ENCODE results near the gene LRRN2.

The LRRN2 gene

DNA sequence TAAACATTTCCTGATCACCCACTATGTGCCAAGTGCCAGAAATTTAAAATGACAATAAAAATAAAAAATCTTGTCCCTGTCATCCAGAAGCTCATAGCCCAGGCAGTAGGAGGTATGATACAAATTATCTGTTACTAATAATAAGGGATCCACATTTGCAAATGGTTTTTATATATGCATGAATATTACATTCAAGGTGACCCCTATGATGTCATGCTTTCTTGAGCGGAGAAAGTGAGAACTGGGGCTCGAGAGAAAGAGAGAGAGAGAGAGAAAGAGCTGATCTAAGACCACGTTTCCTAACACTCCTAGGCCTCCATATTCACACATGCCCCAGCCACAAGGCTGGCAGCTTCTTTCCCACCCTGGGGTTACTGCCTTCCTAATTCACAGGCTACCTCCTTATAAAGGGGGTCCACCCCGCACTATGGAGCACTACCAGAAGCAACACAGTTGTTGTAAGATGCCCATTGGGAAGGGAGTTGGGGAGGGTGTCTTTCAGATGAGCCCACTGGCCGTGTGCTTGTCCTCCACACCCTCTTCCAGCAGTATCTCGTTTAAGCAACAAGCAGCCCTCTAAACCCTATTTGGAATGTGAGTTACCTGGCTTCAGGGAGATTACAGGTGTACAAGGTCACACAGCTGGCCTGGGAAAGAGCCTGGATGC, 28.8 kb upstream of the LRRN2 start:
- H3K4me3 ChIP-seq (ENCODE audit: low read depth, low read length), result no peak overlapping the region
- TF ChIP-seq, protein P1, sequence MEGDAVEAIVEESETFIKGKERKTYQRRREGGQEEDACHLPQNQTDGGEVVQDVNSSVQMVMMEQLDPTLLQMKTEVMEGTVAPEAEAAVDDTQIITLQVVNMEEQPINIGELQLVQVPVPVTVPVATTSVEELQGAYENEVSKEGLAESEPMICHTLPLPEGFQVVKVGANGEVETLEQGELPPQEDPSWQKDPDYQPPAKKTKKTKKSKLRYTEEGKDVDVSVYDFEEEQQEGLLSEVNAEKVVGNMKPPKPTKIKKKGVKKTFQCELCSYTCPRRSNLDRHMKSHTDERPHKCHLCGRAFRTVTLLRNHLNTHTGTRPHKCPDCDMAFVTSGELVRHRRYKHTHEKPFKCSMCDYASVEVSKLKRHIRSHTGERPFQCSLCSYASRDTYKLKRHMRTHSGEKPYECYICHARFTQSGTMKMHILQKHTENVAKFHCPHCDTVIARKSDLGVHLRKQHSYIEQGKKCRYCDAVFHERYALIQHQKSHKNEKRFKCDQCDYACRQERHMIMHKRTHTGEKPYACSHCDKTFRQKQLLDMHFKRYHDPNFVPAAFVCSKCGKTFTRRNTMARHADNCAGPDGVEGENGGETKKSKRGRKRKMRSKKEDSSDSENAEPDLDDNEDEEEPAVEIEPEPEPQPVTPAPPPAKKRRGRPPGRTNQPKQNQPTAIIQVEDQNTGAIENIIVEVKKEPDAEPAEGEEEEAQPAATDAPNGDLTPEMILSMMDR (IDR thresholded peaks at IDR 0.05; ENCODE audit: insufficient read depth, low read length, missing control alignments), result no peak
- ChIA-PET POLR2A (no interaction called here), CTCF (interaction anchor here (0.6 to 1.7 kb wide), 3 partner anchors 10 to 93 kb away, joined by 3 to 4 read pairs (median 4); no protein-coding TSS in a partner anchor)
- no peak for DNase-seq (ENCODE audit: low read depth, low spot score)

DNA sequence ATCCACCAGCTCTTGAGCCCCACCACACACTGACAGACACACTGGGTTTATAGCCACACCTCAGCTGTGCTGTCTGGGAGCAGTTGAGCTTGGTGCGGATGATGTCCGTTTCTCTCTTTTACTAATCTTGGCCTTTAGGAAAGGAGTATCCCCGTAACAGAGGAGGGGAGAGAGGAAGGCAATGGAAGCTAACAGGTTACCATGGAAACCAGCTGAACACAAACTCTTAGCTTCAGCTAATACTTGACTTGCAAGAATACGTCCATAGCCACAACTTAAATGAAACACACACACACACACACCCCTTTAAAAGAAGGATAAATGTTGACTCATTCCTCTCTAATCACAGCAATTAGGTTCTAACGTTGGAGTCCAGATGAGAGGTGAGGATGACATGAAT, 28.0 kb upstream of the LRRN2 start:
- no peak overlapping the region for H3K4me3 ChIP-seq (ENCODE audit: low read depth, low read length)
- no peak for DNase-seq (ENCODE audit: low read depth, low spot score)
- TF ChIP-seq, protein P1 (IDR thresholded peaks at IDR 0.05; ENCODE audit: insufficient read depth, low read length, missing control alignments), result no peak
- ChIA-PET CTCF (interaction anchor here (0.9 to 1.8 kb wide), 3 partner anchors 11 to 94 kb away, joined by 3 to 4 read pairs (median 3); no protein-coding TSS in a partner anchor), POLR2A (no interaction called here)

DNA sequence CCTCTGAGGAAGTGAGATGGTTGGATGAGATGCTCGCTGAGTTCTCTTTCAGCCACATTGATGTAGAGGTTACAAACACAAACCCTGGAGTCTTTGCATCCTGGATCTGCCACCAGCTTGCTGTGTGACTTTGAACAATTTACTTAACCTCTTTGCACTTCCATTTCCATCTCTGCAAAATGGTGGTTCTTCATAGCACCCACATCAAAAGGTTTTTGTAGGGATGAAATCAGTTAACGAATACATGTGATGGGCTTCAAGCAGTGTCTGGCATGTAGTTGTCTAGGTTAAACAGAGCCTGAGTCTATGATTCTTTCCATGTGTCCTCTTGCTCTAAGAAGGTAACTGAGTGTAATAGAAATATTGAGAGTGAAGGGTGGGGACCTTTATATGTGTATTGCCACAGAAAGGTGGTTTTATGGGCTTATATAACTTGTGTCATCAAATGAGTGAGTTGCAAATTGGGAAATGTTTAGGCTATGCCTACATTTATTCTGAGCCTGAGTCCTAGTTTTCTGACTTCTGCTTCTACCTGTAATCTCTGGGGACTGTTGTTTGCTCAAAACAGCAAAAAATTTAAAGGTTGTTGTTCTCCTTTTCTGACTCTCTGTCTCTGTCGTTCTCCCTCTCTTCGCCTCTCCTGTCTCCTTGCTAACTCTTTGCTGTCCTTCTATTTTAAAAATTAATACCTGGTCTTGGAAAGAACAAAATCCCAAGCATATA, 27.3 kb upstream of the LRRN2 start:
- no peak for DNase-seq (ENCODE audit: low read depth, low spot score)
- TF ChIP-seq, protein P1 (IDR thresholded peaks at IDR 0.05; ENCODE audit: insufficient read depth, low read length, missing control alignments), result no peak
- H3K4me3 ChIP-seq (ENCODE audit: low read depth, low read length), result no peak overlapping the region
- CTCF ChIA-PET, result interaction anchor here (0.9 to 1.8 kb wide), 3 partner anchors 10 to 95 kb away, joined by 3 to 4 read pairs (median 3); no protein-coding TSS in a partner anchor
- POLR2A ChIA-PET, result no interaction called here

DNA sequence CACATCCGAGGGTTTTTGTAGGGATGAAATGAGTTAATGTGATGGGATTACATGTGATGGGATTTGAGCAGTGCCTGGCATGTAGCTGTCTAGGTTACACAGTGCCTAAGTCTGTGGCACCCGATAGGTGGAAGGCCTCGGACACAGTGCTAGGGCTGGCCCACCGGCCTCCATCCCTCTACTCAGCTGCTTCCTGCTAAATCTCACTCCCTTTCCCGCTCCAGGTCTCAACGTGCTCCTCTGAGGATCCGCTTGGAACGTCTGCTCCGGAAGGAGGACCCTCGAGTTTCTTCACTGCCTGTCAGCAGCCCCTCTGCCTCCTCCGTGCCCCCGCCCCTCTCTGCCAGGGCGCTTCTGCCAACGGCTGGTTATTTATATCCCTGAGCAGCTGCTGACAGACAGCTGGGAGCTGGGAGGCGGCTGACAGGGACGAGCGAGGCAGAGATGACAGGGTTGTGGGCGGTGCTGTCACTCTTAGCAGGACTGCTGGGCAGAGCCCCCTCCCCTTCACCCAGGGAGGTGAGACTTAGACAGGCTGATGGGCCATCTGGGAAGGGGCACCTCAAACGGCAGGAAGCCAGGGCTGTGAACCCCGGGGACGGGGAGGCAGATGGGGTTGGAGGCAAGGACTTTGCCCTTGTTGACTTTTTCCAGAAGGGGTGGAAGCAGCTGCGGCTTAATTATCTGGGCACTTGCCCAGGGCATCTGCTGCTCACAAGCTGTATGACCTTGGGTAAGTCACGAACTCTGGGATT, 26.6 kb upstream of the LRRN2 start:
- POLR2A ChIA-PET, result no interaction called here
- CTCF ChIA-PET, result interaction anchor here (1.1 to 1.8 kb wide), 3 partner anchors 20 to 146 kb away, joined by 3 to 4 read pairs (median 3); no protein-coding TSS in a partner anchor
- TF ChIP-seq, protein P1 (IDR thresholded peaks at IDR 0.05; ENCODE audit: insufficient read depth, low read length, missing control alignments), result no peak
- no peak overlapping the region for H3K4me3 ChIP-seq (ENCODE audit: low read depth, low read length)
- DNase-seq (ENCODE audit: low read depth, low spot score), result no peak

DNA sequence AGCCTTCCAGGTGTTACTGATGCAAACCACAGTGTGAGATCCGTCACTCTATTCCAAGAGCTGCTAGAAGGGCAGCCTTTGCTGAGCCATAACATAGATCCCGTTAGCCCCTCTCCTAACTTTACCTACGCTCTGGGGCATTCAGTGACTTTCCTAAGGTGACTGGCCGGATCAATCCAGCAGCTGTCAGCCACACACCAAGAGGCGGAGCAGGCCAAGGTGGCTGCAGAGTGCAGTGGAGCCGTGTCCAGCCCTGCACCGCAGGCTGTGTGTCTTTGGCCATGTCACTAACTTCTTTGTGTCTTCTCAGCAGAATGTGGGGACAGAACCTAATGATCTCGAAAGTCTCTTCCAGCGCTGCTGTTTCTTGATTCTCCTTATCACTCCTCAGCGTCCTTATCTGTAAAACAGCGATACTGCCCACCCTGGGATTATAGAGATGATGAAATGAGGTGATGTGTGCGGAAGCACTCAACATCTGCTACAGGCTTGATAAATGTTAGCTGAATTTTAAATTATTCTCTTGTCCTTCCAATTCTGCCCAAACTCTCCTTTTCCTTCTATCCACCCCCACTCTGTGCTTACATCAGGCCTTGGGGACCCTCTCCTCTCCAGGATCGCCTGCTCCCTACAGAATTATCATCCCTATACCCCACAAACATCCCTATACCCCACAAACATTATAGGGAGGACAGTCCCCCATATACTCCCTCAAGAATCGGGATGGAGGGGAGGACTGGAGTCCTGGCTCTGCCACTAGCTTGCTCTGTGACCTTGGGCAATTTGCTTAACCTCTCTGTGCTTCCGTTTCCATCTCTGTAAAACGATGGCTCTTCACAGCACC, 25.8 kb upstream of the LRRN2 start:
- ChIA-PET CTCF (interaction anchor here (1.1 to 1.7 kb wide), 2 partner anchors 21 to 145 kb away, joined by 3 to 4 read pairs; no protein-coding TSS in a partner anchor), POLR2A (no interaction called here)
- TF ChIP-seq, protein P1 (IDR thresholded peaks at IDR 0.05; ENCODE audit: insufficient read depth, low read length, missing control alignments), result no peak
- H3K4me3 ChIP-seq (ENCODE audit: low read depth, low read length), result no peak overlapping the region
- DNase-seq (ENCODE audit: low read depth, low spot score), result no peak

All from AG04449 (cell line).